ENCODE measurements around the gene IL17A.

DNA sequence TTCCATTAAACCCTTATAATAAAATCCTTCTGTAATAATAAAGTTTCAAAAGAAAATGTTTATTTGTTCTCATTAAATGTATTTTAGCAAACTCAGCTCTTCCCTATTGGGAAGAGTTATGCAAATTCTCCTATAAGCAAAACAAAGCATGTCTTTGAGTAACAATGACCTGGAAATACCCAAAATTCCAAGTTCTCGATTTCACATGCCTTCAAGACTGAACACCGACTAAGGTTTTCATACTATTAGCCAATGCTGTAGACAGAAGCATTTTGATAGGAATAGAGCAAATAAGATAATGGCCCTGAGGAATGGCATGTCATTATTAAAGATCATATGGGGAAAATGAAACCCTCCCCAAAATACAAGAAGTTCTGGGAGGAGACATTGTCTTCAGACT is 3.8 kb downstream of the IL17A start:
- TF ChIP-seq EZH2 (IDR thresholded peaks at IDR 0.05; ENCODE audit: borderline replicate concordance, low read depth, low read length, severe bottlenecking): no peak
- TF ChIP-seq, protein P1, sequence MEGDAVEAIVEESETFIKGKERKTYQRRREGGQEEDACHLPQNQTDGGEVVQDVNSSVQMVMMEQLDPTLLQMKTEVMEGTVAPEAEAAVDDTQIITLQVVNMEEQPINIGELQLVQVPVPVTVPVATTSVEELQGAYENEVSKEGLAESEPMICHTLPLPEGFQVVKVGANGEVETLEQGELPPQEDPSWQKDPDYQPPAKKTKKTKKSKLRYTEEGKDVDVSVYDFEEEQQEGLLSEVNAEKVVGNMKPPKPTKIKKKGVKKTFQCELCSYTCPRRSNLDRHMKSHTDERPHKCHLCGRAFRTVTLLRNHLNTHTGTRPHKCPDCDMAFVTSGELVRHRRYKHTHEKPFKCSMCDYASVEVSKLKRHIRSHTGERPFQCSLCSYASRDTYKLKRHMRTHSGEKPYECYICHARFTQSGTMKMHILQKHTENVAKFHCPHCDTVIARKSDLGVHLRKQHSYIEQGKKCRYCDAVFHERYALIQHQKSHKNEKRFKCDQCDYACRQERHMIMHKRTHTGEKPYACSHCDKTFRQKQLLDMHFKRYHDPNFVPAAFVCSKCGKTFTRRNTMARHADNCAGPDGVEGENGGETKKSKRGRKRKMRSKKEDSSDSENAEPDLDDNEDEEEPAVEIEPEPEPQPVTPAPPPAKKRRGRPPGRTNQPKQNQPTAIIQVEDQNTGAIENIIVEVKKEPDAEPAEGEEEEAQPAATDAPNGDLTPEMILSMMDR (IDR thresholded peaks at IDR 0.05; ENCODE audit: borderline replicate concordance, extremely low read depth, low read length, poor library complexity, severe bottlenecking): no peak
